Gastroesophageal sphincter (tissue), 4 donors: ENCODE measurements around the gene DUSP14. TPM values are rescaled to one million over a fixed set of nuclear protein-coding genes. Genes with fewer than 3 reads are reported as not detected.
A peak's percentile ranks its signal among the peaks of the same experiment; 100 is the strongest.
"Not testable (repeated sequence)": the region's sequence is repeated elsewhere in the genome, so short reads cannot be mapped to it uniquely, and the experiment has no call there.

Source experiments
- ATAC-seq: fragments of 150-250 bp; one replicate; pipeline ENCODE4 v1.9.1; 2016; ENCODE audit warnings: mild to moderate bottlenecking, moderate library complexity
- H3K27ac ChIP-seq, 4 donors: fragments of 200-600 bp; sonication (generic) in 3 of 4; 1 replicate in 3 of 4; 2 replicates in 1 of 4; pipeline ENCODE4 v1.5.1; 2016 to 2019
- H3K27me3 ChIP-seq: fragments of 200-600 bp; sonication (generic); one replicate; pipeline ENCODE4 v1.5.1; 2019
- H3K36me3 ChIP-seq, 2 donors: fragments of 200-600 bp; sonication (generic); one replicate each; pipeline ENCODE4 v1.5.1; 2019; ENCODE audit warnings: control low read depth in 1 of 2
- H3K4me1 ChIP-seq, 3 donors: fragments of 200-600 bp; sonication (generic); 1 replicate in 2 of 3; 2 replicates in 1 of 3; pipeline ENCODE4 v1.5.1; 2016 to 2019; ENCODE audit warnings: control low read depth in 2 of 3
- H3K4me3 ChIP-seq, 2 donors: fragments of 200-600 bp; sonication (generic); one replicate each; pipeline ENCODE4 v1.5.1; 2019; ENCODE audit warnings: mild to moderate bottlenecking in 1 of 2, moderate library complexity in 1 of 2
- H3K9me3 ChIP-seq, 3 donors: fragments of 200-600 bp; sonication (generic); one replicate each; pipeline ENCODE4 v1.5.1; 2017 to 2019; ENCODE audit warnings: control low read depth in 2 of 3
- EP300 ChIP-seq: sonication (generic); formaldehyde crosslinking; IDR thresholded peaks from one replicate; pipeline ENCODE4 v1.6.1; 2017; ENCODE audit warnings: antibody characterized with exemption, mild to moderate bottlenecking
- POLR2A ChIP-seq, 2 donors: fragments of 450-650 bp; IDR thresholded peaks; one replicate each; pipeline ENCODE4 v1.6.1; 2017; ENCODE audit warnings: antibody characterized with exemption in 2 of 2, mild to moderate bottlenecking in 2 of 2, moderate library complexity in 1 of 2
- POLR2AphosphoS5 ChIP-seq: sonication (generic); formaldehyde crosslinking; IDR thresholded peaks from one replicate; pipeline ENCODE4 v1.6.1; 2017; ENCODE audit warnings: antibody characterized with exemption
- WGBS, 2 donors: methylation state at CpG; one replicate each; pipeline ENCODE4 v1.1.5; 2018; ENCODE audit warnings: low coverage in 1 of 2; 5-methylcytosine and 5-hydroxymethylcytosine counted together
- total RNA-seq, 4 donors: library from RNA; depleted of rRNA; stranded (reverse); fragments of >200 nt; gene quantifications; one replicate each; pipeline ENCODE4 v1.1.0, GENCODE V29; 2016
- TF ChIP-seq, protein P1 (sequence below), 4 experiments: fragments of 200-600 bp in 2 of 4; fragments of 450-650 bp in 2 of 4; sonication (generic) in 1 of 4; IDR thresholded peaks; one replicate each; pipeline ENCODE4 v1.5.1; 2017 to 2019; ENCODE audit warnings: antibody characterized with exemption in 4 of 4, mild to moderate bottlenecking in 2 of 4, moderate library complexity in 2 of 4

DUSP14 gene, protein sequence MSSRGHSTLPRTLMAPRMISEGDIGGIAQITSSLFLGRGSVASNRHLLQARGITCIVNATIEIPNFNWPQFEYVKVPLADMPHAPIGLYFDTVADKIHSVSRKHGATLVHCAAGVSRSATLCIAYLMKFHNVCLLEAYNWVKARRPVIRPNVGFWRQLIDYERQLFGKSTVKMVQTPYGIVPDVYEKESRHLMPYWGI
- 10 to 100 TPM; 11.8 to 46.0 (median 28.2) TPM for total RNA-seq

DNA sequence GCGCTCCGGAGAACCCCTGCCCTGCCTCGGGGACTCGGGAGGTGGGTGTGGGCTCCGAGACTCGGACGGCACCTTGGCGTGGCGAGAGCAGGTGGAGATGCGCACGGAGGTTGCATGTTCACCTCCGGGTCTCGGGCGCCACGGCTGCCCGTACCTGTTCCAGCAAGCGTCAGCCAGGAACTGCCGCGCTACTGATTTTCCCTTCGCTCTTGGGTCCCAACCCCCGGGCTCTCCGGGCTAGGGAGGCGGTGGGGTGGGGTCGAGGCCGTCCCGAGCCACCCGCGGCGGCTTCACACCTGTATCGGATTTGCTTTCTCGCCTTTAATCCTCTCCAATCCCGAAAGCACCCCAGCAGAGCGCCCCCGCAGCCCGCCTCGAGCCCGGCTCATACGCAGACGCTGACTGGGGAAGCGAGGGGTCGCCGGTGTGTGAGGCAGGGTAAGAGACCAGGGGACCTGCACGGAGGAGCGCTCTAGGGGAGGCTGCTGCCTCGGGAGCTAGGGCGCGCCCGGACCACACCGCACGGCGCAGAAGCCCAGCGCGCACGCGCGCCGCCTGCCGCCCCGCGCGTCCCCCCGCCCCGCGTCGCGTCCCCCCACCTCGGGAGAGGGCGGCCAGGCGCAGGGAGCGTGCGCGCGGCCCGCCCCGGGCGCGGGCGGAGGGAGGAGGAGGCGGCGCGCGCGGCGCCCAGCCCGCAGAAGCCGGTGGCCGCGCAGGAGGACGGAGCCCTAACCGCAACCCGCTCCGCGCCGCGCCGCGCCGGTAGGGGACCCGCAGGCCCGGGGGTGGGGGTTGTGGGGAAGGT is at the start of gene DUSP14:
Gene DUSP14, plus strand, starts transcription at position 695 of the 805 bp plus-strand sequence. CDS start 22,382 bp downstream, outside the sequence.
- peaks cover 0 to 56% (median 8%) of the 10 kb centered on the region in 3 donors for H3K4me1 ChIP-seq

GRCh38 chr17:37440424-37440823 is 49.3 kb upstream of the DUSP14 start:
- WGBS, 2 donors = 89 to 90% methylated on average over 2 of the region's 2 CpGs
- H3K27ac ChIP-seq = no peak overlapping the region
- peaks cover 0 to 93% of the 10 kb centered on the region in 2 donors for H3K36me3 ChIP-seq
- H3K27me3 ChIP-seq = no peaks in the 10 kb centered on the region
- no peak for ATAC-seq
- TF ChIP-seq, protein P1, sequence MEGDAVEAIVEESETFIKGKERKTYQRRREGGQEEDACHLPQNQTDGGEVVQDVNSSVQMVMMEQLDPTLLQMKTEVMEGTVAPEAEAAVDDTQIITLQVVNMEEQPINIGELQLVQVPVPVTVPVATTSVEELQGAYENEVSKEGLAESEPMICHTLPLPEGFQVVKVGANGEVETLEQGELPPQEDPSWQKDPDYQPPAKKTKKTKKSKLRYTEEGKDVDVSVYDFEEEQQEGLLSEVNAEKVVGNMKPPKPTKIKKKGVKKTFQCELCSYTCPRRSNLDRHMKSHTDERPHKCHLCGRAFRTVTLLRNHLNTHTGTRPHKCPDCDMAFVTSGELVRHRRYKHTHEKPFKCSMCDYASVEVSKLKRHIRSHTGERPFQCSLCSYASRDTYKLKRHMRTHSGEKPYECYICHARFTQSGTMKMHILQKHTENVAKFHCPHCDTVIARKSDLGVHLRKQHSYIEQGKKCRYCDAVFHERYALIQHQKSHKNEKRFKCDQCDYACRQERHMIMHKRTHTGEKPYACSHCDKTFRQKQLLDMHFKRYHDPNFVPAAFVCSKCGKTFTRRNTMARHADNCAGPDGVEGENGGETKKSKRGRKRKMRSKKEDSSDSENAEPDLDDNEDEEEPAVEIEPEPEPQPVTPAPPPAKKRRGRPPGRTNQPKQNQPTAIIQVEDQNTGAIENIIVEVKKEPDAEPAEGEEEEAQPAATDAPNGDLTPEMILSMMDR (IDR thresholded peaks at IDR 0.05) = no peak
- TF ChIP-seq POLR2AphosphoS5 (no peak), EP300 (no peak), POLR2A (IDR thresholded peaks at IDR 0.05) (no peak)
- H3K4me1 ChIP-seq = no peaks in the 10 kb centered on the region
- H3K4me3 ChIP-seq = no peak overlapping the region
- H3K9me3 ChIP-seq = no peaks in the 10 kb centered on the region

More for the DNA sequence above, at the start of gene DUSP14:
- ATAC-seq = peak; percentile 87
- Histone ChIP-seq H3K27me3 (no peaks in the 10 kb centered on the region), H3K4me3 (peak within 1 kb of the TSS; percentile 78 to 97), H3K36me3 (no peaks in the 10 kb centered on the region), H3K9me3 (no peaks in the 10 kb centered on the region), H3K27ac (peak within 1 kb of the TSS; percentile 86 to 96 (median 94))
- WGBS, 2 donors = no CpG with 5 or more reads among the region's 100 CpGs
- TF ChIP-seq, protein P1 (IDR thresholded peaks at IDR 0.05) = peak in 1 of 4 experiments; percentile 27
- TF ChIP-seq POLR2AphosphoS5 (peak; percentile 53), EP300 (no peak), POLR2A (IDR thresholded peaks at IDR 0.05) (peak; percentile 65 to 77)

GRCh38 chr17:37441369-37442014 is 48.2 kb upstream of the DUSP14 start:
- H3K36me3 ChIP-seq = peaks cover 0 to 96% of the 10 kb centered on the region in 2 donors
- H3K9me3 ChIP-seq, H3K27me3 ChIP-seq, ATAC-seq, H3K27ac ChIP-seq, H3K4me1 ChIP-seq, H3K4me3 ChIP-seq: not testable (repeated sequence)
- 87 to 88% methylated on average over 7 to 12 of the region's 12 CpGs for WGBS, 2 donors

DNA sequence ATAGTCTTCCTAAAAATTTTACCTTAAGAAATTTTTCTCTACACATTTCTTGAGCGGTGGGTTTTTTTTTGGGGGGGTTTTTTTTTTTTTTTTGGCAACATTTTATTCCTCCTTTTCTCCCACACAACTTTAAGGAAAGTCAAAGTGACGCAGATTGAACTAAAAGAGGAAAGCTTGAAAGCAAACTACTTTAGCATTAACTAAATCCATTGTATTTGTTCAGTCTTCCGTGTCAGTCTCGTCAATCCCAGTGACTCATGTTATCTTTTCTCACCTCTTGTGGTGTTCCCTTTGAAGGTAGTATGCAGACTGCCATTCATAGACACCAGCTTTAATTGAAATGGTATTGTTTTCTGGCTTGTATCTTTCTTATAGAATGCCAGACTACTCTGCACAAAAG is 43.7 kb upstream of the DUSP14 start:
- peaks cover 0 to 92% of the 10 kb centered on the region in 2 donors for H3K36me3 ChIP-seq
- TF ChIP-seq POLR2AphosphoS5 = no peak
- no peak for TF ChIP-seq EP300
- no peak for TF ChIP-seq POLR2A (IDR thresholded peaks at IDR 0.05)
- TF ChIP-seq, protein P1 (IDR thresholded peaks at IDR 0.05) = no peak
- 75 to 88% methylated on average over 4 of the region's 4 CpGs for WGBS, 2 donors
- no peaks in the 10 kb centered on the region for H3K9me3 ChIP-seq
- H3K4me3 ChIP-seq = no peak overlapping the region
- no peak overlapping the region for H3K27ac ChIP-seq
- ATAC-seq = no peak
- no peaks in the 10 kb centered on the region for H3K4me1 ChIP-seq
- no peaks in the 10 kb centered on the region for H3K27me3 ChIP-seq

- H3K4me3 ChIP-seq = no peak overlapping the region
- H3K27ac ChIP-seq = no peak overlapping the region
Measured at GRCh38 chr17:37447641-37448040, 42.0 kb upstream of the DUSP14 start.

More at GRCh38 chr17:37447641-37448040, 42.0 kb upstream of the DUSP14 start:
- Histone ChIP-seq H3K27me3 (no peaks in the 10 kb centered on the region), H3K36me3 (peaks cover 0 to 88% of the 10 kb centered on the region in 2 donors), H3K9me3 (no peaks in the 10 kb centered on the region), H3K4me1 (no peaks in the 10 kb centered on the region)
- WGBS, 2 donors = 78 to 92% methylated on average over 1 of the region's 1 CpG
- no peak for TF ChIP-seq EP300
- TF ChIP-seq, protein P1 (IDR thresholded peaks at IDR 0.05) = no peak
- no peak for TF ChIP-seq POLR2AphosphoS5
- no peak for TF ChIP-seq POLR2A (IDR thresholded peaks at IDR 0.05)
- no peak for ATAC-seq
